K562 (cell line): ENCODE measurements around the gene ABCB10. TPM values are rescaled to one million over a fixed set of nuclear protein-coding genes. Genes with fewer than 3 reads are reported as not detected.

Experiments
- CREBBP ChIP-seq: IDR thresholded peaks from one replicate; pipeline ENCODE4 v1.6.1; 2012; ENCODE audit warnings: low read depth, mild to moderate bottlenecking, control low read depth, inconsistent platforms, low read length
- FOXK1 ChIP-seq: sonication (generic); formaldehyde crosslinking; IDR thresholded peaks from 2 replicates; pipeline ENCODE4 v1.8.0; 2022; ENCODE audit warnings: missing genetic modification reagents, mild to moderate bottlenecking, borderline replicate concordance
- GATAD2A ChIP-seq: fragments of 450-650 bp; IDR thresholded peaks from 2 replicates; pipeline ENCODE4 v1.6.1; 2017
- HINFP ChIP-seq: fragments of 450-650 bp; conservative IDR thresholded peaks from 2 replicates; pipeline ENCODE4 v1.6.1; 2016; ENCODE audit warnings: missing genetic modification characterization, low read depth, mild to moderate bottlenecking, control low read depth, missing compliant biosample characterization
- OTX1 ChIP-seq: fragments of 450-650 bp; formaldehyde crosslinking; IDR thresholded peaks from 2 replicates; pipeline ENCODE4 v1.4.0; 2022; ENCODE audit warnings: mild to moderate bottlenecking
- RBFOX2 ChIP-seq: fragments of 200-400 bp; formaldehyde crosslinking; IDR thresholded peaks from 2 replicates; pipeline ENCODE4 v1.6.1; 2017; ENCODE audit warnings: low read depth, mild to moderate bottlenecking, low read length, moderate library complexity
- SMAD1 ChIP-seq: fragments of 150-350 bp; IDR thresholded peaks from 2 replicates; pipeline ENCODE4 v1.6.1; 2014; ENCODE audit warnings: low read length, low read depth; ENCODE audit not compliant: partially characterized antibody
- SP1 ChIP-seq: sonication (generic); formaldehyde crosslinking; IDR thresholded peaks from 2 replicates; pipeline ENCODE4 v1.8.1; 2022; ENCODE audit warnings: mild to moderate bottlenecking, missing genetic modification reagents
- ZFP1 ChIP-seq: fragments of 450-650 bp; formaldehyde crosslinking; IDR thresholded peaks from 2 replicates; pipeline ENCODE4 v1.4.0; 2020; ENCODE audit warnings: mild to moderate bottlenecking, mixed read lengths
- ZNF197 ChIP-seq: fragments of 200-800 bp; sonication (Bioruptor generic); IDR thresholded peaks from 2 replicates; pipeline ENCODE4 v1.6.1; 2016; ENCODE audit warnings: low read depth, missing genetic modification characterization, missing compliant biosample characterization
- ZNF253 ChIP-seq: fragments of 250-450 bp; sonication (Bioruptor Pico); conservative IDR thresholded peaks from 2 replicates; pipeline ENCODE4 v1.6.1; 2021; ENCODE audit warnings: mild to moderate bottlenecking
- ZNF57 ChIP-seq: fragments of 450-650 bp; formaldehyde crosslinking; IDR thresholded peaks from 2 replicates; pipeline ENCODE4 v1.4.0; 2020; ENCODE audit warnings: mild to moderate bottlenecking, moderate library complexity
- polyA plus RNA-seq, 8 experiments: library from polyadenylated mRNA; depleted of rRNA in 4 of 8; stranded (reverse) in 5 of 8; unstranded in 3 of 8; fragments of >200 nt; fragmentation: Nextera tagmentation in 2 of 8; fragmentation: Illumina TruSeq in 1 of 8; extraction: Ambion mirVana in 2 of 8; extraction: Trizol in 1 of 8; gene quantifications; 2 replicates each; pipeline versions ENCODE4 v1.2.1 to v1.2.3, GENCODE V29; 2011 to 2014; ENCODE audit warnings: inconsistent platforms in 1 of 8, missing spikeins in 1 of 8
- total RNA-seq, 7 experiments: library from RNA; depleted of rRNA in 6 of 7; stranded (reverse); fragments of >200 nt in 6 of 7; fragmentation: Illumina TruSeq in 2 of 7; extraction: Trizol in 2 of 7; gene quantifications; 2 replicates each; pipeline versions ENCODE4 v1.2.1 to v1.2.3, GENCODE V29; 2011 to 2021; ENCODE audit warnings: low replicate concordance in 1 of 7
- TF ChIP-seq, protein P1 (sequence below): fragments of 250-450 bp; sonication (Bioruptor Pico); IDR thresholded peaks from 2 replicates; pipeline ENCODE4 v1.5.0; 2021
- TF ChIP-seq, protein P2 (sequence below): fragments of 250-450 bp; sonication (Bioruptor Pico); IDR thresholded peaks from 2 replicates; pipeline ENCODE4 v1.4.0; 2020; ENCODE audit warnings: mild to moderate bottlenecking, moderate library complexity
- TF ChIP-seq, protein P3 (sequence below), 2 experiments: fragments of 200-800 bp in 1 of 2; sonication (Bioruptor generic) in 1 of 2; sonication (generic) in 1 of 2; formaldehyde crosslinking in 1 of 2; IDR thresholded peaks in 1 of 2; conservative IDR thresholded peaks in 1 of 2; 2 replicates each; pipeline versions ENCODE4 v1.5.0 to v1.6.1; 2016 to 2020; ENCODE audit warnings: missing compliant biosample characterization in 1 of 2, missing genetic modification characterization in 1 of 2, missing genetic modification reagents in 1 of 2

Gene ABCB10
- total and polyA plus RNA-seq, 9 of the 15 experiments (the other 6 are each of a cell fraction or from before 2014, with no cell fraction given), result 12.4 to 54.8 (median 36.4) TPM

- TF ChIP-seq, protein P1, sequence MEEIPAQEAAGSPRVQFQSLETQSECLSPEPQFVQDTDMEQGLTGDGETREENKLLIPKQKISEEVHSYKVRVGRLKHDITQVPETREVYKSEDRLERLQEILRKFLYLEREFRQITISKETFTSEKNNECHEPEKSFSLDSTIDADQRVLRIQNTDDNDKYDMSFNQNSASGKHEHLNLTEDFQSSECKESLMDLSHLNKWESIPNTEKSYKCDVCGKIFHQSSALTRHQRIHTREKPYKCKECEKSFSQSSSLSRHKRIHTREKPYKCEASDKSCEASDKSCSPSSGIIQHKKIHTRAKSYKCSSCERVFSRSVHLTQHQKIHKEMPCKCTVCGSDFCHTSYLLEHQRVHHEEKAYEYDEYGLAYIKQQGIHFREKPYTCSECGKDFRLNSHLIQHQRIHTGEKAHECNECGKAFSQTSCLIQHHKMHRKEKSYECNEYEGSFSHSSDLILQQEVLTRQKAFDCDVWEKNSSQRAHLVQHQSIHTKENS, result no peak
- TF ChIP-seq ZNF253 (CRISPR knock-in tag), result no peak
- TF ChIP-seq, protein P2, sequence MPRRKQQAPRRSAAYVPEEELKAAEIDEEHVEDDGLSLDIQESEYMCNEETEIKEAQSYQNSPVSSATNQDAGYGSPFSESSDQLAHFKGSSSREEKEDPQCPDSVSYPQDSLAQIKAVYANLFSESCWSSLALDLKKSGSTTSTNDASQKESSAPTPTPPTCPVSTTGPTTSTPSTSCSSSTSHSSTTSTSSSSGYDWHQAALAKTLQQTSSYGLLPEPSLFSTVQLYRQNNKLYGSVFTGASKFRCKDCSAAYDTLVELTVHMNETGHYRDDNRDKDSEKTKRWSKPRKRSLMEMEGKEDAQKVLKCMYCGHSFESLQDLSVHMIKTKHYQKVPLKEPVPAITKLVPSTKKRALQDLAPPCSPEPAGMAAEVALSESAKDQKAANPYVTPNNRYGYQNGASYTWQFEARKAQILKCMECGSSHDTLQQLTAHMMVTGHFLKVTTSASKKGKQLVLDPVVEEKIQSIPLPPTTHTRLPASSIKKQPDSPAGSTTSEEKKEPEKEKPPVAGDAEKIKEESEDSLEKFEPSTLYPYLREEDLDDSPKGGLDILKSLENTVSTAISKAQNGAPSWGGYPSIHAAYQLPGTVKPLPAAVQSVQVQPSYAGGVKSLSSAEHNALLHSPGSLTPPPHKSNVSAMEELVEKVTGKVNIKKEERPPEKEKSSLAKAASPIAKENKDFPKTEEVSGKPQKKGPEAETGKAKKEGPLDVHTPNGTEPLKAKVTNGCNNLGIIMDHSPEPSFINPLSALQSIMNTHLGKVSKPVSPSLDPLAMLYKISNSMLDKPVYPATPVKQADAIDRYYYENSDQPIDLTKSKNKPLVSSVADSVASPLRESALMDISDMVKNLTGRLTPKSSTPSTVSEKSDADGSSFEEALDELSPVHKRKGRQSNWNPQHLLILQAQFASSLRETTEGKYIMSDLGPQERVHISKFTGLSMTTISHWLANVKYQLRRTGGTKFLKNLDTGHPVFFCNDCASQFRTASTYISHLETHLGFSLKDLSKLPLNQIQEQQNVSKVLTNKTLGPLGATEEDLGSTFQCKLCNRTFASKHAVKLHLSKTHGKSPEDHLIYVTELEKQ (CRISPR knock-in tag), result no peak
- TF ChIP-seq CREBBP, result no peak
- no peak for TF ChIP-seq ZNF57 (CRISPR knock-in tag)
- TF ChIP-seq OTX1 (CRISPR knock-in tag), result 0 out of 2 replicates have a peak, but pooled peaks have one; percentile 23
- TF ChIP-seq ZNF197 (CRISPR knock-in tag), result no peak
- TF ChIP-seq ZFP1, result no peak
- no peak for TF ChIP-seq HINFP (tag)
- peak; percentile 98 for TF ChIP-seq SP1
- TF ChIP-seq, protein P3, sequence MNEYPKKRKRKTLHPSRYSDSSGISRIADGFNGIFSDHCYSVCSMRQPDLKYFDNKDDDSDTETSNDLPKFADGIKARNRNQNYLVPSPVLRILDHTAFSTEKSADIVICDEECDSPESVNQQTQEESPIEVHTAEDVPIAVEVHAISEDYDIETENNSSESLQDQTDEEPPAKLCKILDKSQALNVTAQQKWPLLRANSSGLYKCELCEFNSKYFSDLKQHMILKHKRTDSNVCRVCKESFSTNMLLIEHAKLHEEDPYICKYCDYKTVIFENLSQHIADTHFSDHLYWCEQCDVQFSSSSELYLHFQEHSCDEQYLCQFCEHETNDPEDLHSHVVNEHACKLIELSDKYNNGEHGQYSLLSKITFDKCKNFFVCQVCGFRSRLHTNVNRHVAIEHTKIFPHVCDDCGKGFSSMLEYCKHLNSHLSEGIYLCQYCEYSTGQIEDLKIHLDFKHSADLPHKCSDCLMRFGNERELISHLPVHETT (CRISPR knock-in tag; conservative IDR thresholded peaks at IDR 0.05 in 1 of 2, IDR thresholded peaks at IDR 0.05 in 1 of 2), result peak in 1 of 2 experiments; percentile 88; a peak in 2 of 4 replicates
- TF ChIP-seq FOXK1 (CRISPR knock-in tag), result no peak
- no peak for TF ChIP-seq SMAD1
- peak; percentile 97 for TF ChIP-seq GATAD2A
- TF ChIP-seq RBFOX2, result peak; percentile 87
Observed at GRCh38 chr1:229558460-229559335, at the start of gene ABCB10 (continued).
